Activated naive CD4-positive, alpha-beta T cell treated with anti-CD3 and anti-CD28 coated beads, Interleukin-2, amount 10 ng/mL, durations not matched to agents 7 days and 5 days (primary cell): ENCODE results near the gene SPTBN5.
A peak's percentile ranks its signal among the peaks of the same experiment; 100 is the strongest.

Source experiments
- CTCF ChIA-PET: fragments of 350-600 bp; sonication (Branson Sonifier 250); formaldehyde crosslinking; loops from one replicate; lab custom pipeline; 2021; ENCODE audit warnings: antibody characterized with exemption; lab: Charles Lee
- DNase-seq: peaks from one replicate; pipeline ENCODE4 v3.0.0-alpha.2; 2020
- H3K27ac Mint-ChIP-seq: one replicate; pipeline ENCODE4 v1.8.0; 2021; ENCODE audit warnings: mild to moderate bottlenecking, moderate library complexity, mixed read lengths
- H3K27me3 Mint-ChIP-seq: one replicate; pipeline ENCODE4 v1.8.0; 2021; ENCODE audit warnings: mild to moderate bottlenecking, mixed read lengths
- H3K36me3 Mint-ChIP-seq: one replicate; pipeline ENCODE4 v1.8.0; 2021; ENCODE audit warnings: mixed read lengths
- H3K4me1 Mint-ChIP-seq: one replicate; pipeline ENCODE4 v1.8.0; 2021; ENCODE audit warnings: mixed read lengths
- H3K4me3 Mint-ChIP-seq: one replicate; pipeline ENCODE4 v1.8.0; 2021; ENCODE audit warnings: mild to moderate bottlenecking, moderate library complexity, mixed read lengths
- H3K9me3 Mint-ChIP-seq: one replicate; pipeline ENCODE4 v1.8.0; 2021; ENCODE audit warnings: mixed read lengths

SPTBN5 gene

GRCh38 chr15:41870689-41871081 lies 23.2 kb downstream of the SPTBN5 start:
- Mint-ChIP-seq H3K36me3 (no peaks in the 10 kb centered on the region), H3K9me3 (no peaks in the 10 kb centered on the region), H3K4me3 (no peak overlapping the region), H3K27ac (peak overlapping the region; percentile 87), H3K27me3 (peaks cover 41% of the 10 kb centered on the region), H3K4me1 (peaks cover 12% of the 10 kb centered on the region)
- CTCF ChIA-PET: interaction anchor here (0.7 to 1.3 kb wide), 5 partner anchors 13 to 96 kb away, joined by 3 to 4 read pairs (median 3); partner anchors contain the start of gene MAPKBP1
- DNase-seq: peak; percentile 74

DNA sequence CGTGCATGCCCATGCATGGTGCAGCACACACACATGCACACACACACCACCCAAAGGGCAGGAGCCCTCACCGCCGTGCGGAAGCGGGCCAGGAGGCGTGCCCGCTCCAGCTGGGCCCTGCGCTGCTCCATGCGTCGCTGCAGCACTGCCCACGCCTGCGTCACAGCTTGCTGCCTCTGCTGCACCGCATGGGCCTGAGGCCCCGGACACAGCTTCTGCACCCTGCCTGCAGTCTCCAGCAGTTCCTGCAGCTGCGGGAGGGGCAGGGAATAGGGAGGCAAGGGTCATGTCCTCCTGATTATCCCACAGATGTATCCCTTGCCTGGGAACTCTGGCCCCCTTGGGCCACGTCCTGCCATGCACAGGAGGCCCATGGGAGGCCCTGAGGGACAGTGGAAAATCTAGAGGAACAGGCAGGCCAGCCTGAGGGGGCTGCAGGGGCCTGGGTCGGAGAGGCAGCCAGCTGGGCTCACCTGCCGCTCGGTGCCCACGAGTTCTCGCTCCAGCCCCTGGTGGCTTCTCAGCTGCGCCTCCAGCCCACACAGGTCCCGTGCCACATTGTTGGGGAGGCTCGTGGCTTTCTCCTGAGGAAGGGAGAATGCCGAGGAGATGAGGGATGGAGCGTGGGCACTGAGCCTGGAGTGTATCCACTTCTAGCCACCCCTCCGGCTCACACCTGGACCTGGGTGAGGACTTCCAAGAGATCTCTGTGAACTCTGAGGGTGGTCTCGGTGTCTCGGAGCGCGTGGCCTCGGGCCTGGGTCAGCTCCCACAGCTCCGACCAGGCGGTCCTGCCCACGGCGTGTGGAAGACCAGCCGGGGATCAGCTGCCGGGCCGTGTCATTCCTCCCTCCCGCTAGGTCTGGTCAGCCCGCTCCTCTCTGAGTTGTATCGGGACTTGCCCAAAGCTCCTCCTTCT lies 23.8 kb downstream of the SPTBN5 start:
- peaks cover 12% of the 10 kb centered on the region for H3K4me1 Mint-ChIP-seq
- H3K27me3 Mint-ChIP-seq: peaks cover 37% of the 10 kb centered on the region
- DNase-seq: no peak
- H3K9me3 Mint-ChIP-seq: no peaks in the 10 kb centered on the region
- CTCF ChIA-PET: interaction anchor here (0.7 to 1.3 kb wide), 5 partner anchors 12 to 59 kb away, joined by 3 to 4 read pairs (median 3); no protein-coding TSS in a partner anchor
- no peaks in the 10 kb centered on the region for H3K36me3 Mint-ChIP-seq
- no peak overlapping the region for H3K4me3 Mint-ChIP-seq
- peak overlapping the region; percentile 87 for H3K27ac Mint-ChIP-seq

DNA sequence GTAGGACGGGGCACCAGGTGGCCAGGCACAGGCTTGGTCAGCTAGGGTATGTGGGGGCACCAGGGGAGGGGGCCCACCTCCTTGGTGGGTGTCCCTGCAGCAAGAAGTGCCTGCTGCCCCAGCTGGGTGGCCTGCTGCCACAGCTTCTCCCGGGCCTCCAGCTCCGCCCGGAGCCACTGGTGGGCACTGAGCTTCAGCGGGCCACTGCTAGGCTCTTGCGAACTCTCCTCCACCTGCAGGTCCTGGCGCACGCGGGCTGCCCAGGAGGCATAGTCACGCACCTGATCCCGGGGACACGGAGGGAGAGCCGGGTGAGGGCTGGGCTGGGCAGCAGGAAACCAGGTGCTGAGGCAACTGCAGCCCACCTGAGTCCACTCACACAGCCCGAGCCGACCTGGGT lies 25.5 kb downstream of the SPTBN5 start:
- CTCF ChIA-PET: interaction anchor here (0.6 kb wide), 1 partner anchor 52 kb away, joined by 3 read pairs; no protein-coding TSS in a partner anchor
- Mint-ChIP-seq H3K4me3 (no peak overlapping the region), H3K27me3 (peaks cover 27% of the 10 kb centered on the region), H3K27ac (no peak overlapping the region), H3K9me3 (no peaks in the 10 kb centered on the region), H3K36me3 (no peaks in the 10 kb centered on the region), H3K4me1 (peaks cover 12% of the 10 kb centered on the region)
- no peak for DNase-seq

DNA sequence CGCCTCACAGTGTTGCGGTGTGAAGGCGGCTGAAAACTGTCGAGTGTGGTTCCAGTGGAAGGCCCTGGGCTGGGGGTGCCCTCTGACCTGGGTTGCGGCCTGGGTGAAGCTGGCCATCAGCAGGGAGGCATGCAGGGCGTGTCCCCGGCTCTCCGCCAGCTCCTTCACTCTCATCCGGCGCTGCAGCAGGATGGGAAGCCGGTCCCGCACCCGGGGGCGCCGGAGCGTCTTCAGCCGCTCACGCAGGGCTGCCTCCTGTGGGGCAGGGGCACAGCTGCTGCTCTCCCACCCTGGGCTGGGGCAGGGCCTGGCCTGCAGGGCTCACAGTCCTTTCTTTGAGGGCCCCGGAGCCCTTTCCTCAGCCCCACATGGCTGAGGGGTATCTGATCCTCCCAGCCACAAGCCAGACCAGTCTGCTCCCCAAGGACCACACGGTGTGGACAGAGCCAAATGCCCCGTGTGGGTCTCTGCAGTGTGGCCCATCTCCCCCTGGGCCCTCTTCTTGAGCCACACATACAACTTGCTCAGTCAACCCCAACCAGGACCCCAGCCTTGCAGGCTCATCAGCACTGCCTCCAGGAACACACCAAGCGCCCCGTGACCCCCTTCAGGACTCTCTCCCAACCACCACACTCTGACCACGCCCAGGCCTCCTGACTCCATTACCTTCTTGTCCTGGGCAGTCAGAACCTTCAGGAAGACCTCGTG lies 26.8 kb downstream of the SPTBN5 start:
- no peak overlapping the region for H3K4me3 Mint-ChIP-seq
- H3K4me1 Mint-ChIP-seq: peaks cover 12% of the 10 kb centered on the region
- CTCF ChIA-PET: interaction anchor here (1.1 to 1.7 kb wide), 2 partner anchors 9 to 37 kb away, joined by 3 to 4 read pairs; no protein-coding TSS in a partner anchor
- no peak for DNase-seq
- peaks cover 27% of the 10 kb centered on the region for H3K27me3 Mint-ChIP-seq
- no peak overlapping the region for H3K27ac Mint-ChIP-seq
- no peaks in the 10 kb centered on the region for H3K36me3 Mint-ChIP-seq
- no peaks in the 10 kb centered on the region for H3K9me3 Mint-ChIP-seq

- CTCF ChIA-PET: interaction anchor here (1.7 kb wide), 1 partner anchor 38 kb away, joined by 4 read pairs; no protein-coding TSS in a partner anchor
Observed at GRCh38 chr15:41866263-41866703, 27.6 kb downstream of the SPTBN5 start.

DNA sequence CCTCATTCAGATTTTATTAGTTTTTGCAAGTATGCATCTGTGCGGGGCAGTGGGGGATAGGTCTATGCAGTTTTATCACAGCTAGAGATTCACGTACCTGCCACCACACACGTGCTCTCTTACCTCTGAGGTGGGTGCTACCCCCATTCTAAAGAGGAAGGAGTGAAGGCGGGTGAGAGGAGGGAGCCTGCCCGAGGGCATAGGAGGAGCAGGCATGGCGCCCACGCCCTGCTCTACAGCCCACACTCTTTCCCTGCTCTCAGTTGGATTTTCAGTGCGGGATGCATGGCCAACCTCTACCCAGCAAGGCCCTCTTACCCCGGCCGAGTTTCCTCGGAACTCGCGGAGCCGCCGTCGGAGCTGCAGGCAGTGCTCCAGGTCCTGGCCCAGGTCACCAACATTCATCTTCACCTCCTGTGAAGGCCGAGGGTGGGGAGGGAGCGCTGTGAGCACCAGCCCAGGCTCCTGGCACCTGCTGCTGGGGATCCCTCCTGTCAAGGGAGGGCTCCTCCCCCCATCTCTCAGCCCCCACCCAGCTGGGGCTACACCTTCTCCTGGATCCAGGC lies 28.3 kb downstream of the SPTBN5 start:
- CTCF ChIA-PET: interaction anchor here (1.7 kb wide), 1 partner anchor 39 kb away, joined by 4 read pairs; no protein-coding TSS in a partner anchor
- H3K4me1 Mint-ChIP-seq: peaks cover 8% of the 10 kb centered on the region
- H3K27ac Mint-ChIP-seq: no peak overlapping the region
- peaks cover 36% of the 10 kb centered on the region for H3K27me3 Mint-ChIP-seq
- H3K36me3 Mint-ChIP-seq: no peaks in the 10 kb centered on the region
- no peaks in the 10 kb centered on the region for H3K9me3 Mint-ChIP-seq
- no peak overlapping the region for H3K4me3 Mint-ChIP-seq
- no peak for DNase-seq

More at GRCh38 chr15:41866263-41866703, 27.6 kb downstream of the SPTBN5 start:
- Mint-ChIP-seq H3K27ac (no peak overlapping the region), H3K9me3 (no peaks in the 10 kb centered on the region), H3K27me3 (peaks cover 29% of the 10 kb centered on the region), H3K36me3 (no peaks in the 10 kb centered on the region), H3K4me1 (peaks cover 12% of the 10 kb centered on the region), H3K4me3 (no peak overlapping the region)
- no peak for DNase-seq

GRCh38 chr15:41862515-41863116 lies 31.2 kb downstream of the SPTBN5 start:
- Mint-ChIP-seq H3K4me1 (peaks cover 10% of the 10 kb centered on the region), H3K27ac (no peak overlapping the region), H3K36me3 (no peaks in the 10 kb centered on the region), H3K4me3 (no peak overlapping the region), H3K9me3 (no peaks in the 10 kb centered on the region), H3K27me3 (peaks cover 33% of the 10 kb centered on the region)
- CTCF ChIA-PET: interaction anchor here (0.9 to 1.0 kb wide), 2 partner anchors 31 to 42 kb away, joined by 3 read pairs; no protein-coding TSS in a partner anchor
- no peak for DNase-seq

DNA sequence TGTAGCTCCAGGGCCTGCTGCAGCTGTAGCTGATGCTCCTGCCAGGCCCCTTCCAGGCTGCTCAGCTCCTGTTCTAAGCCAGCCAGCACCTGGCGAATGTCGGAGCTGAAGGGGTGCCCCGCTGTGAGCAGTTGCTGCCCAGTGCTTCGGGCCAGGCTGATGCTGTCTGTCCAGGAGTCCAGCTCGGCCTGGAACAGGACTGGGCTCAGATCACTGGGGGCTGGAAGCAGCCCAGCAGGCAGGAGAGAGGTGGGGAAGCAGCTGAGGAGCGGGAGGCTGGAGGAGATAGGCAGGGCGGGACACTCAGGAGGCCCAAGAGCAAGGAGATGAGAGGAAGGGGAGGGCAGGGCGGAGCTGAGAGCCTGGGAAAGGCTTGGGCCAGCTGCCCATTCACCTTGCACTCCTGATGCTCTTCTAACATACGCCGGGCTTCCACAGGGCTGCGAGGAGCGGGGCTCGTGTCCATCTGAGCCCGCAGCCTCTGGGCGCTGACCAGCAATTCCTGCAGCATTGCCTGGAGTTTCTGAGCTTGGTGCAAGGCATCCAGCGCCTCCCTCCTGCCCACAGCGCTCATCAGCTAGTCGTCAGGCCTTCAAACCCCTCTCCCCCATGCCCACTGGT lies 32.0 kb downstream of the SPTBN5 start:
- Mint-ChIP-seq H3K27ac (no peak overlapping the region), H3K36me3 (no peaks in the 10 kb centered on the region), H3K9me3 (no peaks in the 10 kb centered on the region), H3K4me1 (peaks cover 10% of the 10 kb centered on the region), H3K27me3 (peaks cover 28% of the 10 kb centered on the region), H3K4me3 (no peak overlapping the region)
- no peak for DNase-seq
- CTCF ChIA-PET: interaction anchor here (0.8 to 1.7 kb wide), 6 partner anchors 15 to 88 kb away, joined by 3 to 5 read pairs (median 3); partner anchors contain the start of gene MAPKBP1

DNA sequence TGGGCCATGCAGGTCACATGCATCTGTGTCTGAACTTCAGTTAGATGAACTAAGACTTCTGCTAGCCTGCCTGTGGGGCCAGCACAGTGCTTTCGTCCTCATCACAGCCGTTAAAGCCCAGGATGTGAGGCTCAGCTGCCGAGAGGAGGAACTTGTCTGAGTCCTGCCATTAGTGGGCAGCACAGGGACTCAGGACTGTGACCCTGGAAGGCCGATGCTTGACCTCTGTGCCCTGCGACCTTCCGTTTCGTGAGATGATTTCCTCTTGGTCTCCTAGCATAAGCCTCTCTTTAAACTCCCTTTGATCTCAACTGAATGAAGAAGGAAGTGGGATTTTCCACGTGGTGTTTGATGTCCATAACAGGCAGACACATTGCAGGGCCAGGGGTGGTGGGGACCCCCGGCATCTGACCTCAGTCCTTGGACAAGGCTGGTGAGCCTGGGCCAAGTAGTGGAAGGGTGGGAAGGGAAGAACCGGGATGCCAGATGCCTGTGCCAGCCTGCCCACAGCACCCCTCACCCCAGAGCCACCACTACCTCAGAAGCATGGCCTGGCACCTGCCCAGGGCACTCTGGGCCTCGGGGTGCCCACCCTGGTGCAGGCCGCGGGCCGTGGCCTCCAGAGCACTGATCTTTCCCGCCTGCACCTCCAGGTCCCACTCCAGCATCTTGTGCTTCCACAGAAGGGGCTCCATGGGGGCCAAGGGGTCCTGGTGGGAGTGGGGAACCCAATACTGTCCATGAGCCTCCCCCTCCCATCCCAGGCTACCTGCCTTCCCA lies 33.6 kb downstream of the SPTBN5 start:
- H3K4me1 Mint-ChIP-seq: peaks cover 10% of the 10 kb centered on the region
- H3K27me3 Mint-ChIP-seq: peaks cover 23% of the 10 kb centered on the region
- H3K27ac Mint-ChIP-seq: peak overlapping the region; percentile 17
- no peaks in the 10 kb centered on the region for H3K9me3 Mint-ChIP-seq
- no peak overlapping the region for H3K4me3 Mint-ChIP-seq
- DNase-seq: no peak
- no peaks in the 10 kb centered on the region for H3K36me3 Mint-ChIP-seq
- CTCF ChIA-PET: interaction anchor here (0.8 to 1.7 kb wide), 3 partner anchors 44 to 77 kb away, joined by 3 to 5 read pairs (median 3); no protein-coding TSS in a partner anchor

GRCh38 chr15:41858756-41859155 lies 35.1 kb downstream of the SPTBN5 start:
- H3K27me3 Mint-ChIP-seq: peaks cover 23% of the 10 kb centered on the region
- H3K4me3 Mint-ChIP-seq: no peak overlapping the region
- peaks cover 10% of the 10 kb centered on the region for H3K4me1 Mint-ChIP-seq
- no peak overlapping the region for H3K27ac Mint-ChIP-seq
- no peaks in the 10 kb centered on the region for H3K9me3 Mint-ChIP-seq
- DNase-seq: no peak
- no peaks in the 10 kb centered on the region for H3K36me3 Mint-ChIP-seq
- CTCF ChIA-PET: no interaction called here

GRCh38 chr15:41857316-41857715 lies 36.5 kb downstream of the SPTBN5 start:
- Mint-ChIP-seq H3K27ac (no peak overlapping the region), H3K9me3 (no peaks in the 10 kb centered on the region), H3K27me3 (peaks cover 19% of the 10 kb centered on the region), H3K4me3 (no peak overlapping the region), H3K36me3 (no peaks in the 10 kb centered on the region), H3K4me1 (peaks cover 10% of the 10 kb centered on the region)
- CTCF ChIA-PET: interaction anchor here (0.9 kb wide), 2 partner anchors 10 to 13 kb away, joined by 3 read pairs; no protein-coding TSS in a partner anchor
- no peak for DNase-seq

- Mint-ChIP-seq H3K27ac (no peak overlapping the region), H3K4me1 (peaks cover 10% of the 10 kb centered on the region), H3K4me3 (no peak overlapping the region), H3K27me3 (peaks cover 15% of the 10 kb centered on the region), H3K36me3 (no peaks in the 10 kb centered on the region), H3K9me3 (no peaks in the 10 kb centered on the region)
- no peak for DNase-seq
- CTCF ChIA-PET: no interaction called here
Observed at GRCh38 chr15:41856716-41857115, 37.1 kb downstream of the SPTBN5 start.
